NCI-H2227 (cell line): ENCODE data around the gene TNC.

Source experiments
- DNase-seq: peaks from one replicate; lab custom pipeline; 2025; ENCODE audit not compliant: unreplicated experiment; lab: John Stamatoyannopoulos, UW

The TNC gene

DNA sequence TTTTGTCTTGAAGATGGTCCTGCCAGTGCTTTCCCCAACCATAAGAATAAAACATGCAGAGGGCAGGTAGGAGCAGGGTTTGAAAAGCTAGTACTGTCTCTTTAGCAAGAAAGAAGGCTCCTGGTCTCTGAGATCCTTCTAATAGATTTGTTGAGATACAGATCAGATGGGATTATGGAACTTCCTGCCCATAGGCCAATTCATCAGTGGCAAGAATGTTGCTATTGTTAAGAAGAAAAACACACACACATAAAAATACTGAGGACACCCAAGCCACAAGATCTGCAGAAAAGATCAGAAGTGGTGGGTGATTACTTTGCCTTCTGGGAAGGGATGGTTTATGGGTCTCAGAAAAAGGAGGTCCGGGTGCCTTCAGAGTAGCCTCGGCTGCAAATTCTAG lies 59.8 kb downstream of the TNC start:
- no peak for DNase-seq

- DNase-seq: no peak
Observed at GRCh38 chr9:115057559-115057958, 60.4 kb downstream of the TNC start.

GRCh38 chr9:115050002-115050490 lies 67.9 kb downstream of the TNC start:
- no peak for DNase-seq

DNA sequence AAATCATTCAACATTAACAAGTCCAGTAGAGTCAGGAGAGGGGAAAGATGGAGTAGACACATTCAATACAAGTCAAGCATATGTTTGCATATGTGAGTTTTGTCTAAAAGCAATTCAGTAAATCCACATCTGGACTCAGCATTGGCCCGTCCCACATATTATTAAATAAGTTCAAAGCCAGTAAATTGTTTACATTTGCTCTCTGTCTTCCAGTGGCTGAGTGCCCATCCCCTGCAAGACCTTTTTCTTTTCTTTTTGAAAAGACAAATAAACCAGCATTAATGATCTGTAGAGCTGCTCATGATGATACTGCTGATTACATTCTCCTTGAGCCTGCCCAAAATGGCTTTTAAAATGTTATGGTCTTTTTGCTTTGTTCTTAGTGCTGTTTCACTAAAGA lies 71.1 kb downstream of the TNC start:
- DNase-seq: no peak

GRCh38 chr9:115046199-115046598 lies 71.8 kb downstream of the TNC start:
- DNase-seq: no peak

- DNase-seq: no peak
Observed at GRCh38 chr9:115043632-115044031, 74.3 kb downstream of the TNC start.

GRCh38 chr9:115042781-115043509 lies 75.0 kb downstream of the TNC start:
- no peak for DNase-seq

DNA sequence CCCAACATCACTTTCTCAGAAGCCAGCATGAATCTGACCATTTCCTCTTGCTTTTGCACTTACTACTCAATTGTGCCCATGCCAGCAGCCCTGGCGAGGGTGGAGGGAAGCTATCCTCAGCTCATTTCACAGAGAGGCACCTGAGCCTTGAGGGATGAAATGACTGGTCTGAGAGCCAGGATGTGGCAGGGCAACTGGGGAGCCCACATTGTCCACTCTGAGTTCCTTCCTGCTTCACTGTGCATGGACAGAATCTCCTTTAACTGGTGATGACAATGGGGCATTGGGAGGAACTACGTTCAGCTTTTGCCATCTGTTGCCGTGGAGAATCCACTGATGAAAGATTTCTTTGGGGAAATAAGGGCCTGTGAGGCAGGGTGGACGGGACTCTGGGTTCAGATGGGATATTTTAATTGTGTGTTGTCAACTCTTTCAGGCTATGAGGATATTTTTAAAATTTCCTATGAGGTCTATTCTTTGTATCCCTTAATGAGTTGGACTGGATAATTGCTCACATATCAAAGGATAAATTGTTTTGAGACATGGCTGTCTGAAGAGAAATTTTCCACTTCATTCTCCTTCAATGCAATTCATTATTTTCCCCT lies 78.3 kb downstream of the TNC start:
- DNase-seq: no peak

DNA sequence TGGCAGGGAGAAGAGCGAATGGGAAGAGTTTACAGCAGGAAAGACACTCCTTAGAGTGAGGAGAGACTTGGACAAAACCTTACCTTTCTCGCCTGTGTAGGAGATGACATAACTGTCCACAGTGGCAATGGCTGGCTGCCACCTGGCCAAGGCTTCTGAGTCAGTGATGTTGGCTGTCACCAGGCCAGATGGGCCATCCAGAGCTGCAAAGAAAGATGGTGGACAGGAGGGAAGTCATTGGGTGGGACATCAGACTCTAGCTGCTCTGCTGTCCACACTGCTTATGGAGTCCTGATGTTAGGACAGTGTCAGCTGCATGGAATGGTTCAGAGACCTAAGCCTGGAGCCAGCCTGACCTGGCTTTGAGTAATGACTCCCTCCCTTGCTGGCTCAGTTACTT lies 79.8 kb downstream of the TNC start:
- no peak for DNase-seq

- DNase-seq: no peak
Observed at GRCh38 chr9:115036691-115037090, 81.3 kb downstream of the TNC start.

DNA sequence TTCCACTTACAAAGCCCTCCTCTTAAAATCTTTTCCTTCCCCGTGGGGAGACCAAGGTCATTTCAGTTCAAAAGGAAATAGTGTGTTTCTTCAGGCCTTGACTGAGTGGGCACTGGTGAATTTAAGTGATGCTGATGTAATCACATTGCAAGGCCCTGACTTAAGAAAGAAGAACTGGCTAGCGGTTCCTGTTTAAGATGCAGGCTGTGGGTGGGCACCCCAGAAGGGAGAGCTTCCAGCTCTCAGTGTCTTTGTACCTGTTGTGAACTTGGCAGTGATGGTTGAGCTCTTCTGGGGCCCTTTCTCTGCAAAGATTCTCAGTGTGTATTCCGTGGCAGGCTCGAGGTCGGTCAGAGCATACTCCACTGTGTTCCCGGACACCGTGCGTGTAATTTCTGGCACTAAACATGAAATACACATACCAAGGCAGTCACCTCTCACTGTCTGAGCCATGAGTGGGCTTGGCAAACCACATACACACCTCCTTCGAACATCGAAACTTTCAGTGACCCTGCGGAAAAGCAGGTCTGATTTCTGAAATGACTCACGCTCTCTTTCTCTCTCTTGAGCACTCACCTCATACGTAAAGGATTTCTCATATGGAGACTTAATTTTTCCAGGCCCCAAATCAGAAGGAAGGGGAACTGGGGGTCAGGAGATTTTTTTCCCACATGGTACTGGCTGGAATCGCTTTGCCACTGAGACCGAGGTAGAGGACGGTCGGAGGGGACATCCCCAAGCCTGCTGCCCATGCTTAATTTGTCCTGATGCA lies 81.9 kb downstream of the TNC start:
- DNase-seq: no peak

- DNase-seq: no peak
Observed at GRCh38 chr9:115034801-115035200, 83.2 kb downstream of the TNC start.

GRCh38 chr9:115033800-115034199 lies 84.2 kb downstream of the TNC start:
- no peak for DNase-seq

GRCh38 chr9:115032296-115032695 lies 85.7 kb downstream of the TNC start:
- DNase-seq: no peak

DNA sequence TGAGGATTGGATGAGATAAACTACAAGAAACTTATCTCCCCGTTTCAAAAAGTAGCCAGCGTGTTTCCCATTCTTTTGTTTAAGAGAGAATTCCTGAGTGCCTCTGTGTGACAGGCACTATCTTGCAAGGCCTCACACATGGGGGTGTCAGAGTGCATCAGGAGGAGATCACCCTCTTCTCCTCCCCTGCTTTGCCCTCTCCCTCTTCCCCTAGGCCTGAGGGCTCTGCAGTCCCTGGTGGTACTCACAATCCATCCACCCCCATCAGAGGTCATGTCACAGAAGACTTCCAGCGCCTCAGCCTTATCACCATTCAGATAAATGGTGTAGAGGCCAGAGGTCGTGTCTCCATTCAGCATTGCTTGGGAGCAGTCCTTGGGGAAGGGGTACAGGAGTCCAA lies 88.0 kb downstream of the TNC start:
- DNase-seq: no peak

DNA sequence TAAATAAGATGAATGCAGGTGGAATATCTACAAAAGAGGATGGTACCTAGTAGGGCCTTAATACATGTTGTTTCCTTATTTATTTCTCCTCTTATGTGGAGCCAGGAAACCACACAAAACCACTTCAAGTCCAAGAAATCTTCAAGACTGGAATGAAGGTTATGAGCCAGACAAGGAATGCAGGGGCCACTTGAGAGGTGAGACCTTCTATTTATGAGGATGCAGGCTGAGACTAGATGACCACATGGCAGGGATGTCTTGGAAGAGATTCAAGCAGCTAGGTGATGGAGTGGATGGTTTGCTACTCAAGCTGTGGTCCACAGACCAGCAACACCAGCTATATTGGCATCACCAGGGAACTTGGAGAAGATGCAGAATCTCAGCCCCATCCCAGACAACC lies 92.2 kb downstream of the TNC start:
- no peak for DNase-seq

DNA sequence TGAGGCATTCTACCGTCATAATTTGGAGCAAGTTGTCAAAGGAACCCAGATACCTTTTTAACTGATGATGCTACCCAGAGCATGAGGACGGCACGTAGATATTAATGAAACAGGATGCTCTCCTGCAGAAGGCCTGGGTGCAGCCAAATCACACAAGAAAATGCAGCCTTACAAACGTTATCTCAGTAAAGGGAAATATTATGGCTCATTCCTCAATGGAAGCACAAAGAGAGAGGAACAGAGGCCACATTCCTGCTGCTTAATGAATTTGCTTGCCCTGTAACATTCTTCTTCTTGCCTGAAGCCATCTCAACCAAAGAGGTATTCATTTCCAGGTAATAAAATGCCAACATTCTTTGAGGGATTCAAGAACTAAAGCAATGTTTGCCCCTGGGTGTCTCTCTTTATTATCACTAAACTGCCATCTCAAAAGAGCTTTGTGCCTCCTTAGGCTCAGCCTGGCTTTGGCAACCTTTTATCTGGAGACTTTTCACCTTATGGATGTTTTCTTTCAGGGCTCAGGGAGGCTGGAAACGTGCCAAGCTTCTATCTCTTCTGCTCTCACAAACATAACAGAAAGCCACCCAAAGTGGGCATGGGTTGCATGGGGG lies 92.9 kb downstream of the TNC start:
- no peak for DNase-seq

DNA sequence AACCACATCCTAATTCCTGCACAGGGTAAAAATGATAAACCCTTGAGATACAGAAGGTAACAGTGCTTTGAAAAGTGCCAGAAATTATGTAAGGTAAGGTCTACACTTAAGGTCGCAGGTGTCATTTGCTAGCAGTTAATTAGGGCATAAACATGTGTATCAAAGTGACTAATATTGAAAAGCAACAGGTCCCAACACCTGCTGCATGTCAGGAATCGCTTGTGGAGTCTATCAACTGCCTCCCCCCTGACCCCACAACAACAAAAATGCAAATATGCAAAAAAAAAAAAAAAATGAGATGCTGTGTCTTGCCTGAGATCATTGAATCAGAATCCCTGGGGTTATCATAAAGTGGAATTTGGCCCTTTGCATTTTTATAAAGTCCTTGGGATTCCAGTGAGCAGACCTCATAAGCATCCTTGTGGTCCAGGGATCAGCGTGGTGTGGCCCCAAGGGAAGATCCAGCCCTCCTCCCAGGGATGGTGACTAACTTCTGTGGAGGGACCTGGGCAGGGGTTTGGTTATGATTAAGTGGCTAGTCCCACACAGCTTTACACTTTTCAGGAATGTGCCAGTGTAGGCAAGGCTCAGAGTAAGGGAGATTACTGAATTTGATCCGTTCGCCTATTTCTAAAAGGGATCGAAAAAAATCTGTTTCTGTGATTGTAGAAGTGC lies 95.1 kb downstream of the TNC start:
- DNase-seq: no peak

GRCh38 chr9:115018547-115019435 lies 99.2 kb downstream of the TNC start:
- no peak for DNase-seq

DNA sequence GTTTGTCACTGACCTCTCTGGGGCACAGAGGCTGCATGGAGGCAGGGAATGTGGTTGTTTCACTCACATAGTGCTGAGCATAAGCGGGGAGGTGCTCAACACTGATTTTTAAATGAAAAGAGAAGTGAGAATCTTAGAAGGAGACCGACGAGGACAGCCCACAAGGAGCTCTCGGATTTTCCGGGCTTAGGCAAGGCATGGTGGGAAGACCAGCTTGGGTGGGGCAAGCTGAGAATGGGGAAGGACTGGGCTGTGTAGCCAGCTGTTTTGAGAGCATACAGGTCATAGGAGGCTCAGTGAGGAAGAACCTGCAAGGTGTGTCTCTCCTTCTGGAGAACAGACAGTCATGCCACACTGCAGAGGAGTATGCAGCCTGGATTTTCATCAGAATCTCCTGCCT lies 101.6 kb downstream of the TNC start:
- DNase-seq: no peak
